ENCODE results near the gene MAP3K6.

- TF ChIP-seq CTCF (IDR thresholded peaks at IDR 0.05; ENCODE audit: extremely low read depth in 1 of 2, insufficient read depth in 1 of 2, low read depth in 1 of 2, low read length in 2 of 2) (no peak), JUN (IDR thresholded peaks at IDR 0.05; ENCODE audit: borderline replicate concordance, insufficient read depth, insufficient read length, low read depth) (no peak), MYC (IDR thresholded peaks at IDR 0.05; ENCODE audit: low read depth, low read length) (no peak)
Measured at GRCh38 chr1:27341525-27342252, 25.1 kb downstream of the MAP3K6 start, which contains the start of gene SYTL1.

Measured in endothelial cell of umbilical vein (primary cell).